ENCODE measurements around the gene CEND1.
"Not testable (repeated sequence)": the region's sequence is repeated elsewhere in the genome, so short reads cannot be mapped to it uniquely, and the experiment has no call there.

Gene CEND1

GRCh38 chr11:763073-763463 lies 26.8 kb downstream of the CEND1 start:
- no peak for DNase-seq

GRCh38 chr11:762421-763072 lies 27.3 kb downstream of the CEND1 start:
- no peak for DNase-seq

GRCh38 chr11:761526-762108 lies 28.3 kb downstream of the CEND1 start:
- DNase-seq, result no peak

- no peak for DNase-seq
These were observed 29.7 kb downstream of the CEND1 start for GRCh38 chr11:760236-760635.

GRCh38 chr11:749731-750130 lies 40.2 kb downstream of the CEND1 start:
- DNase-seq, result no peak

- DNase-seq, result no peak
These were observed 41.9 kb downstream of the CEND1 start for GRCh38 chr11:748007-748359.

GRCh38 chr11:747158-748006 lies 42.5 kb downstream of the CEND1 start, which contains the start of gene TALDO1:
TSS of gene TALDO1 (plus strand) at chr11:747464. CDS start at chr11:747482, 18 bp downstream.
- DNase-seq, result peak; percentile 82

- no peak for DNase-seq
These were observed 43.4 kb downstream of the CEND1 start for GRCh38 chr11:746289-747157.

GRCh38 chr11:745428-745827 lies 44.5 kb downstream of the CEND1 start:
- no peak for DNase-seq

- DNase-seq, result no peak
These were observed 47.2 kb downstream of the CEND1 start for GRCh38 chr11:742571-743201.

GRCh38 chr11:742156-742546 lies 47.7 kb downstream of the CEND1 start:
- no peak for DNase-seq

- DNase-seq, result not testable (repeated sequence)
These were observed 52.0 kb downstream of the CEND1 start for GRCh38 chr11:737899-738298.

GRCh38 chr11:737366-737765 lies 52.5 kb downstream of the CEND1 start:
- DNase-seq, result peak; percentile 23

All from activated T-cell treated with anti-CD3 and anti-CD28 coated beads, Interleukin-2, amount 50 U/mL, for 1 hour (primary cell).